HUDEP-2 (cell line): ENCODE measurements around the gene SF1.
"Not testable (repeated sequence)": the region's sequence is repeated elsewhere in the genome, so short reads cannot be mapped to it uniquely, and the experiment has no call there.

Source experiments
- DNase-seq, 76 experiments: peaks; one replicate each; lab custom pipeline; 2025; ENCODE audit not compliant: unreplicated experiment in 76 of 76; lab: John Stamatoyannopoulos, UW

Gene SF1

GRCh38 chr11:64778473-64779298, at the start of gene SF1:
Gene SF1 (minus strand): TSS chr11:64778542. CDS start chr11:64778392, 150 bp downstream.
- DNase-seq = peak in 75 of 76 experiments; percentile 95 to 100 (median 99)

DNA sequence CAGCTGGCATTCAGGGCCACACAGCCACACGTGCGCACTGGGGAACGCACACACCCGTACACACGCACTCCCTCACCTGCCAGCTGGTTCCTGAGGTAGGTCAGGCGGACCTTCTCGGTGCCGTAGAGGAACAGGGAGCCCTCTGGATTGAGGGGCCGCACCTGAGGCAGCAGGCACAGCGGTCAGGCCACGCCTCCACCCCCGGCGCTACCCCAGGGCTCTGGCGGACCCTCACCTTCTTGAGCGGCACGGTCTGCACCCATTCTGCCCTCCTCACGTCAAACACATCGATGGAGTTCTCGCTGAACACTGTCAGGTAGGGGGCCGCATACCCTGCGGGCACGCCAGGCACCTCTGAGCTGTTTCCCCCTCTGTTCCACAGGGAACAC, 49.1 kb upstream of the SF1 start:
- no peak for DNase-seq

GRCh38 chr11:64826578-64827450, 48.5 kb upstream of the SF1 start:
- DNase-seq = no peak

- no peak for DNase-seq
Measured at GRCh38 chr11:64826062-64826461, 47.7 kb upstream of the SF1 start.

DNA sequence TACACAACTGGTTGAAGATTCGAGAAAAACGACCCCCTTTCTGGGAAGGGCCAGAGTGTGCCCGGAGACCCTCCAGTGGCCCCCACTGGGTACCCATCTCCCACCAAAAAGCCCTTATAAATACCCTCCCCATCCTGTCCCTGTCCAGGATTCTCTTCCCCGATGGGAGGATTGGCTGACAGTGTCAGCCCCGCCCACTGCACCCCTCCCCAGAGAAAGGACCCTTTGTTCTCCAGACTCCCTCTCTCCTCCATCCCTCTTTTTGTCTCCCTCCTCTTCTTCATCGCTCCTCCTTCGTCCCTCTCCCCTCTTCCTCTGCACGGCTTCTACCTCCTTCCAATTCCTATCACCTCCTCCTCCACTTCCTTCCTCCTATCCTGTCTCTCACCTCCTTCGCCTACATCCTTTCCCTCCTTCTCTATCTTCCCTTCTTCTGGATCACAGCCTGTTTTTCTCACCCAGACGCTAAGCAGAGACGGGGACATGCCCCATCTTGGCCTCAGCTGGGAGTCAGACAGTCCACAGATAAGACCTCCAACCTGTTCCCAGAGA, 45.3 kb upstream of the SF1 start:
- no peak for DNase-seq

DNA sequence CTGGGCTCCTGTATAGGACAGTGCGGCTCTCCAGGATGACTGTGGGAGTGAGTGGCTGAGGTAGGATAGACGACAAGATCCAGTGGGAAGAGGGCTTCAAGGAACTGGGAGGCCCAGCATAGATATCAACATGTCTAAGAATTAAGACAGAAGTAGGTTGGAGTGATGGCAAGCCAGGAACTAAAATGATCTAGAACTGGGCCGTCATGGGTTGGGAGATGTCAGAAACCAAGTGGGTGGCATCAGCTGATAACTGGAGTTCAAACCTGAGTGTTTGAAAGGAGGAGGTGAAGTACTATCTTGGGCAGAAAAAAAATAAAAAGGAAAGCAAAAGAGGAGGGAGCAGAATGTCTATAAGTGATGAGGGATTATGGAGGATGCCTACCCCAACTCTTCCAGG, 39.1 kb upstream of the SF1 start:
- no peak for DNase-seq

GRCh38 chr11:64815433-64815832, 37.1 kb upstream of the SF1 start:
- not testable (repeated sequence) for DNase-seq

- DNase-seq = no peak
Measured at GRCh38 chr11:64814712-64815187, 36.4 kb upstream of the SF1 start.

GRCh38 chr11:64813826-64814225, 35.5 kb upstream of the SF1 start:
- no peak for DNase-seq

GRCh38 chr11:64810891-64811272, 32.5 kb upstream of the SF1 start:
- peak in 1 of 76 experiments; percentile 46 for DNase-seq

GRCh38 chr11:64810271-64810890, 32.0 kb upstream of the SF1 start, which contains the start of gene MEN1:
Gene MEN1 (minus strand): TSS chr11:64810551. CDS start chr11:64810109, 442 bp downstream.
- peak in 74 of 76 experiments; percentile 37 to 95 (median 89) for DNase-seq

DNA sequence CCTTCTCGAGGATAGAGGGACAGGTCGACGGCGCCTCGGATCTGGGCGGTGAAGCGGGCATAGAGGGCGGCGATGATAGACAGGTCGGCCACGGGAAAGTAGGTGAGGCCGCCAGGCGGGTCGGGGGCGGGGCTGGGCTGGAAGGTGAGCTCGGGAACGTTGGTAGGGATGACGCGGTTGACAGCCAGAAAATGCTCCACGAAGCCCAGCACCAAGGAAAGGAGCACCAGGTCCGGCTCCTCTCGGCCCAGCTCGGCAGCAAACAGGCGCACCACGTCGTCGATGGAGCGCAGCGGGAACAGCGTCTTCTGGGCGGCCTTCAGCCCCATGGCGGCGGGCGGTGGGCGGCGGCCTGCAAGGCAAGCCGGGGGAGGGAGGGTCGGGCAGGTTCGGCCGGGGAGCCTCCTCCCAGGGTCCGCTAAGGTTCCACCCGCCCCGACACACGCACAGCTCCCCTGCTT, 31.5 kb upstream of the SF1 start:
- no peak for DNase-seq

DNA sequence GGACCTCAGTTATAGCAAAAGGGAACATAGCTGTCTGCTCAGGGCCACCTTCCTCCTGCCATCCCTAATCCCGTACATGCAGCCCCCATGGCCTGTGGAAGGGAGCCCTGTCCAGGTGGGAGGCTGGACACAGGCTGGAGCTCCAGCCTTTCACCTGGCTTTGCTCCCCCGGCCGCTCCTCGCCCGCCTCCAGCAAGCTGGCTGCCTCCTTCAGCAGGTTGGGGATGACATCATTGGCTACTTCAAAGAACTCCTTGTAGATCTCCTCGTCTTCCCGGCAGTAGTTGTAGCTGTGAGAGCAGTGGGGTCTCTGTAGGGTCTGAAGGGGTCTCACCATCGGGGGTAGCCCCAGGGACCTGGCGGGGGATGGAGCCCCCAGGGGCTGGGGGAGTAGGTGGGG, 27.1 kb upstream of the SF1 start:
- DNase-seq = no peak

GRCh38 chr11:64804346-64805210, 26.2 kb upstream of the SF1 start:
- no peak for DNase-seq

GRCh38 chr11:64803846-64804345, 25.6 kb upstream of the SF1 start:
- DNase-seq = no peak

DNA sequence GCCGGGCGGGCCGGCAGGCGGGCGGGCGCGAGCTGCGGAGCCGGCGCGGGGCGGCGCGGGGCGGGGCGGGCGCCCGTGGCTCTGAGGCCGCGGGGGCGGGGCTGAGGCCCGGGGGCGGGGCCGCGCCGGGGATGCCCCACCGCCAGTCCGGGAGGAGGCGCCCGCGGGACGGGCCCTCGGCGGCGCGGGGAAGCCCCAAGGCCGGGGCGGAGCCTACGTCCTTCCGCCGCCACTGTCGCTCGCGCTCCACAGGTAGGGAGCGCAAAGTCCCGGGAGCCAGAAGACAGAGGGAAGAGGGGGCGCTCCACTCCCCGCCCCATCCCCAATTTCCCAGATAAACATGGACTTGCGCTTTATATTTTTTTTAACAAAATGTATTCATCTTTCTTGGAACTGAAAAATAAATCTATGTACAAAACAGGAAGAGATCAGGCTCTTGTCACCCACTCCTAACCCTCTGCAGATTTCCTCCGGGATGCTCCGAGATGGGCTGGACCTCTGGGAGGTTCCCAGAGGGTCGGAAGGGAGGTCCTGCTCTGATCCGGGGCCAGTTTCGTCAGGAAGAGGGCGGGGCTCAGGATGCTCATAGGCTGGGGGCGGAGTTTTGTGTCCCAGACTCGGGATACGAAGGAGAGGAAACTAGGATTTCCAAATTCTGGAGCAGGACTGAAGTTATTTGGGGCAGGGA, 25.0 kb upstream of the SF1 start, which contains the start of gene MAP4K2:
Gene MAP4K2, minus strand, starts transcription at position 57 of the 688 bp plus-strand sequence. CDS start 65 bp downstream, outside the sequence.
- DNase-seq = peak in 67 of 76 experiments; percentile 9 to 82 (median 60)

- DNase-seq = peak in 1 of 76 experiments; percentile 31
Measured at GRCh38 chr11:64802370-64803157, 24.2 kb upstream of the SF1 start.
